ENCODE measurements around the gene UBE2F.

The UBE2F gene

DNA sequence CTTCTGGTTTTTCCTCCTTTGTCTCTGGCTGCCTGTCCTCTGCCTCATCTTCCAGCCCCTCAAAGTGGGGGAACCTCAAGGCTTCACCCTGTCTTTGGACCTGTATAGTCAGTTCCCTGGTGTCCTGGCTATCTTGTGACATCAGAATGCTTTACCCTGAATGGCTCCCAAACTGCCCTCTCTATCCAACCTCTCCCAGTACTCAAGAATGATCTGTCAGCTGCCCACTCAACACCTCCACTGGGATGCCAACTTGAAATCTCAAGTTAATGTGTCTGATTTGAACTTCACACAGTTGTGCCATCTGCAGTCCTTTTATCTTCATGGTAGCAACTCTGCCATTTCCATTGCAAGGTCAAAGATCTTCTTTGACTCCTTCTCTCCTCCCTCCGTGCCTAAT, 43.8 kb downstream of the UBE2F start:
- no peak for DNase-seq (ENCODE audit: low read depth)
- no peak for TF ChIP-seq CTCF (IDR thresholded peaks at IDR 0.05; ENCODE audit: insufficient read depth, low read depth, low read length, missing control alignments)

DNA sequence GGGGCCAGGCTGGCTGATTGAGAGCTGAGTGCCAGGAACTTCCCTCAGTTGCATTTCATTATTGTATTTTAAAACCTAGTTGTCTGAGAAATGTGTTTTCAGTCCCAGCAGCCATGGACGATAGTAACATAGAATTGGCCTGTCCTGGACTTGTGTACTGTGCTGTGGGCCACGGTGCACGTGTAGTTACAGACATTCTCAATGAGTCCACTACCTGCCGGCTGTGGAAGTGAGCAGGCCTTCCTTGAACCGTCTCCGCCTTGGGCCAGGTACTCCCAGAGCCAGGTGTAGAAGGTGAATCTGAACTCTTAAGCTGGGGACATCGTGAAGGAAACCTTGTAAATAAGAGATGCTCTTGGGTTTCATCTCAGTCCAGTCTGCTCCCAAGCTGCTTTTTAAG, 47.0 kb downstream of the UBE2F start:
- TF ChIP-seq CTCF (IDR thresholded peaks at IDR 0.05; ENCODE audit: insufficient read depth, low read depth, low read length, missing control alignments) = no peak
- H3K4me3 ChIP-seq (ENCODE audit: low read length) = no peak overlapping the region
- no peak for DNase-seq (ENCODE audit: low read depth)

More for the DNA sequence above, 43.8 kb downstream of the UBE2F start:
- H3K4me3 ChIP-seq (ENCODE audit: low read length) = no peak overlapping the region

DNA sequence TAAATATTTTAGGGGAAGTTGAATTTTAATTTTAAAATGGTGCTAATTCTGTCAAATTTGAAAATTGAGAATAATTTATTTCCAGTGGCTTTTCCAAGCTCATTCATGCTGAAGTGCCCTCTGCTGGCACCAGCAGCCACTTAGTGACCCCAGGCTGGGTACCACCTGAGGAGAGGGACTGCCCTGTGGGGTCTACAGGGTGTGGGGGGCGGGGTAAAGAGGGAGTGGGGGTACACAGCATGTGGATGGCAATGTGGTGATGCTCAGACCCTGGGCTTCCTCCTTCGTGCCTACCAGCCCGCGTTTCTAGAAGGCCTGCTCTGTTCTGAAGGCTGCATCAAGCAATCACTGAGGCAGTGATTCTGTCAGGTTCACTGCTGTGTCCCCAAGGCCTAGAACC, 48.9 kb downstream of the UBE2F start:
- no peak overlapping the region for H3K4me3 ChIP-seq (ENCODE audit: low read length)
- no peak for DNase-seq (ENCODE audit: low read depth)
- TF ChIP-seq CTCF (IDR thresholded peaks at IDR 0.05; ENCODE audit: insufficient read depth, low read depth, low read length, missing control alignments) = peak; percentile 19

DNA sequence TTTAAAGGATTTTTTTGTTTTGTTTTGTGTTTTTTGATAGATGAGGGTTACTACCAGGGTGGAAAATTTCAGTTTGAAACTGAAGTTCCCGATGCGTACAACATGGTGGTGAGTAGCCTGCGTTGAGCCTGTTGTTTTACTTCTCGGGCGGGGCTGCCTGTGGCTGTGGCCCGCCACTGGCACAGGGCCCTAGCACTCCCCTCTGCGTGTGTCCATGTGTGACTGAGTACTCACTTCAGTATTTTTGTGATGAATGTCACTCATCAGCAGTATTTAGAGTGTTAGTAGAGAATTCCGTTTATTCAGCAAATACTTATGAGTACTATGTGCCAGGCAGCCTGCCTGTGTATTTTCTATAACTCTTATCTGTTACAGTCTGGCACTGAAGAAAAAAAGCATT, 49.7 kb downstream of the UBE2F start:
- no peak for TF ChIP-seq CTCF (IDR thresholded peaks at IDR 0.05; ENCODE audit: insufficient read depth, low read depth, low read length, missing control alignments)
- DNase-seq (ENCODE audit: low read depth) = no peak
- no peak overlapping the region for H3K4me3 ChIP-seq (ENCODE audit: low read length)

GRCh38 chr2:238019962-238020361, 53.1 kb downstream of the UBE2F start:
- DNase-seq (ENCODE audit: low read depth) = peak; percentile 43
- no peak for TF ChIP-seq CTCF (IDR thresholded peaks at IDR 0.05; ENCODE audit: insufficient read depth, low read depth, low read length, missing control alignments)

GRCh38 chr2:238020816-238021215, 54.0 kb downstream of the UBE2F start:
- TF ChIP-seq CTCF (IDR thresholded peaks at IDR 0.05; ENCODE audit: insufficient read depth, low read depth, low read length, missing control alignments) = no peak
- no peak overlapping the region for H3K4me3 ChIP-seq (ENCODE audit: low read length)
- DNase-seq (ENCODE audit: low read depth) = no peak

More at GRCh38 chr2:238019962-238020361, 53.1 kb downstream of the UBE2F start:
- no peak overlapping the region for H3K4me3 ChIP-seq (ENCODE audit: low read length)

GRCh38 chr2:238021327-238021726, 54.5 kb downstream of the UBE2F start:
- TF ChIP-seq CTCF (IDR thresholded peaks at IDR 0.05; ENCODE audit: insufficient read depth, low read depth, low read length, missing control alignments) = no peak
- no peak overlapping the region for H3K4me3 ChIP-seq (ENCODE audit: low read length)

More at GRCh38 chr2:238021327-238021726, 54.5 kb downstream of the UBE2F start:
- DNase-seq (ENCODE audit: low read depth) = peak; percentile 84

Data from epithelial cell of esophagus (primary cell).